Measurements from ENCODE around the gene SEMA4G.

The SEMA4G gene

GRCh38 chr10:100983868-100984671, 14.8 kb downstream of the SEMA4G start:
- DNase-seq (ENCODE audit: low read depth, low spot score) = no peak
- H3K4me3 ChIP-seq (ENCODE audit: low read length) = no peak overlapping the region

- H3K4me3 ChIP-seq (ENCODE audit: low read length) = no peak overlapping the region
- DNase-seq (ENCODE audit: low read depth, low spot score) = no peak
These were observed 15.4 kb downstream of the SEMA4G start for GRCh38 chr10:100984672-100985177.

- no peak for DNase-seq (ENCODE audit: low read depth, low spot score)
- H3K4me3 ChIP-seq (ENCODE audit: low read length) = no peak overlapping the region
These were observed 16.0 kb downstream of the SEMA4G start for GRCh38 chr10:100985336-100985735.

DNA sequence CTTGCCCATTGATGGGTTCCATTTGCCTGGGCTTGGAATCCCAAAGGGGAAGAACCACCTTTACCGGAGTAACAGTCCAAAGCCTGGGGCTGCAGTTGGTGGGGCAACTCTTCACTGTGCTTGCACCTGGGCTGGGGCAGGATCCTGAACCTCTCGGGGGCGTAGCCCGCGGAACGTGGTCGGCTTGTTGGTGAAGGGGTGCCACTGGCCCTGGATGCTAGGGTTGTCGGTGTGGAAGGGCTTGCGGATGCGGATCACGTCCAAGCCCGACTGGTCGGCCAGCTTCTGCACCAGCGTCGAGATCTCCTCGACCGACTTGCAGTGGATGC, 17.3 kb downstream of the SEMA4G start:
- peak overlapping the region; percentile 99 for H3K4me3 ChIP-seq (ENCODE audit: low read length)
- DNase-seq (ENCODE audit: low read depth, low spot score) = no peak

GRCh38 chr10:100986952-100987684, 17.8 kb downstream of the SEMA4G start, which contains the start of the genes MRPL43 and TWNK:
MRPL43 (minus strand) TSS chr10:100987497; CDS start chr10:100987443, 54 bp downstream.
TWNK (plus strand) TSS chr10:100987543; CDS start chr10:100988211, 668 bp downstream.
- DNase-seq (ENCODE audit: low read depth, low spot score) = peak; percentile 69
- H3K4me3 ChIP-seq (ENCODE audit: low read length) = peak within 1 kb of the TSS; percentile 99

- no peak for DNase-seq (ENCODE audit: low read depth, low spot score)
- peak overlapping the region; percentile 99 for H3K4me3 ChIP-seq (ENCODE audit: low read length)
These were observed 18.4 kb downstream of the SEMA4G start for GRCh38 chr10:100987685-100988049.

DNA sequence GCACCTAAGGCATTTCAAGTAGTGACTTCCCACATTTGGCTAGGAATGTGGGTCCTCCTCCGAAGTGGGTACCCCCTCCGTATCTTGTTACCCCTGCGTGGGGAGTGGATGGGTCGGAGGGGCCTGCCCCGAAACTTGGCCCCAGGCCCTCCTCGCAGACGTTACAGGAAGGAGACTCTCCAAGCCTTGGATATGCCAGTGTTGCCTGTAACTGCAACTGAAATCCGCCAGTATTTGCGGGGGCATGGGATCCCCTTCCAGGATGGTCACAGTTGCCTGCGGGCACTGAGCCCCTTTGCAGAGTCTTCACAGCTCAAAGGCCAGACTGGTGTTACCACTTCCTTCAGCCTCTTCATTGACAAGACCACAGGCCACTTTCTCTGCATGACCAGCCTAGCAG, 18.9 kb downstream of the SEMA4G start:
- no peak for DNase-seq (ENCODE audit: low read depth, low spot score)
- H3K4me3 ChIP-seq (ENCODE audit: low read length) = peak overlapping the region; percentile 99

DNA sequence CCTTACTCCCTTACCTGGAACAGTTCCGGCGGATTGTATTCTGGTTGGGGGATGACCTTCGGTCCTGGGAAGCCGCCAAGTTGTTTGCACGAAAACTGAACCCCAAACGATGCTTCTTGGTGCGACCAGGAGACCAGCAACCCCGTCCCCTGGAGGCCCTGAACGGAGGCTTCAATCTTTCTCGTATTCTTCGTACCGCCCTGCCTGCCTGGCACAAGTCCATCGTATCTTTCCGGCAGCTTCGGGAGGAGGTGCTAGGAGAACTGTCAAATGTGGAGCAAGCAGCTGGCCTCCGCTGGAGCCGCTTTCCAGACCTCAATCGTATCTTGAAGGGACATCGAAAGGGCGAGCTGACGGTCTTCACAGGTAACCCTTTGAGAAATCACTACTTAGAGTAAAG, 19.8 kb downstream of the SEMA4G start:
- DNase-seq (ENCODE audit: low read depth, low spot score) = no peak
- H3K4me3 ChIP-seq (ENCODE audit: low read length) = no peak overlapping the region

GRCh38 chr10:100993986-100994708, 24.8 kb downstream of the SEMA4G start:
- no peak overlapping the region for H3K4me3 ChIP-seq (ENCODE audit: low read length)
- no peak for DNase-seq (ENCODE audit: low read depth, low spot score)

DNA sequence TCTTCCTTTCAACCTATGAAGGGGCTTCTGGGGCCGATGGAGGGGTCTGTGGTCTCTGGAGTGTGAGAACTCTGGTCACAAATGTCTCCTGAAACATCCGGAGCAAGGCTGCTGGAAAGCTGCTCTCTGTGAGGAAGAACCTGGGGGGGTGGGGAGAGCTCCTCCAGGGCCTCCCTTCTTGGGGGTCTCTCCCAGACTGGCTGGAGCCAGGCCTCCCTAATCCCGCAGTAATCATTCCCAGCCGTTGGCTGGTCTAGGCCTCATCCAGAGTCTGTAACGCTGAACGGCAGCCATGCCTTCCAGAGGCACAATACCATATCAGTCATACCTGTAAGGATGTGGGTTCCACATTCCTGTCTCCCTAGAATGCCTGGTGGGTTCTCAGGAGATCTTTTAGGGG, 25.9 kb downstream of the SEMA4G start:
- H3K4me3 ChIP-seq (ENCODE audit: low read length) = no peak overlapping the region
- no peak for DNase-seq (ENCODE audit: low read depth, low spot score)

DNA sequence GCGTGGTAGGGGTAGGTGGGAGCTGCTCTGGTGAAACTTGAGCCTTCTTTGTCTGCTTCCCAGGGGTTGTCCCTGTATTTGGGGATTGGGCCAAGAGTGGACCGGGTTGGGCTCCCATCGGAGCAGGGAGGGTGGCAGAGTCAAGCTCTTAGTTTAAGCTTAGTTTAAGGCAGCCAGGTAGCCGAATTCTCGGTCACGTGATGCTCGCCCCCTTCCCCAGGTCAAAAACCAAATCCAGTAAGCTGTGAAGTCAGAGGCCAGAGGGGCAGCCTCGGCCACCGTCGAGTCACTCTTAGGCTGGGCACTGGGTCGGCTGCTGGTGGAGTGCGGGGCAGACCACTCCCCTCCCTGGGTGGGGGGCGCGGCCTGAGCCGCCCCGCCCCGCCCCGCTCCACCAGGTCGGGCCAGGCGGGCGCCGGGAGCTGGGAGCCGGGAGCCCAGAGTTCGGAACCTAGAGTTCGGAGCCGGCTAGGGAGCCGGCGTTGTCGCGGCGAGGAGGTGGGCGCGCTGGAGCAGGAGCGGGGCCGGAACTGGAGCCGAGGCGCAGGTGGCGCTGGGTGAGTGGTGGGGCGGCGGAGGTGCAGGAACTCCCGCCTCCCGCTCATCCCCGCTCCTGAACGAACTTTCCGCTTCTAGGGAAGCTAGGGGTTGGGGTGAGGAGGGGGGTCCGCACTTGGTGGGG, 27.5 kb downstream of the SEMA4G start:
- no peak for DNase-seq (ENCODE audit: low read depth, low spot score)

DNA sequence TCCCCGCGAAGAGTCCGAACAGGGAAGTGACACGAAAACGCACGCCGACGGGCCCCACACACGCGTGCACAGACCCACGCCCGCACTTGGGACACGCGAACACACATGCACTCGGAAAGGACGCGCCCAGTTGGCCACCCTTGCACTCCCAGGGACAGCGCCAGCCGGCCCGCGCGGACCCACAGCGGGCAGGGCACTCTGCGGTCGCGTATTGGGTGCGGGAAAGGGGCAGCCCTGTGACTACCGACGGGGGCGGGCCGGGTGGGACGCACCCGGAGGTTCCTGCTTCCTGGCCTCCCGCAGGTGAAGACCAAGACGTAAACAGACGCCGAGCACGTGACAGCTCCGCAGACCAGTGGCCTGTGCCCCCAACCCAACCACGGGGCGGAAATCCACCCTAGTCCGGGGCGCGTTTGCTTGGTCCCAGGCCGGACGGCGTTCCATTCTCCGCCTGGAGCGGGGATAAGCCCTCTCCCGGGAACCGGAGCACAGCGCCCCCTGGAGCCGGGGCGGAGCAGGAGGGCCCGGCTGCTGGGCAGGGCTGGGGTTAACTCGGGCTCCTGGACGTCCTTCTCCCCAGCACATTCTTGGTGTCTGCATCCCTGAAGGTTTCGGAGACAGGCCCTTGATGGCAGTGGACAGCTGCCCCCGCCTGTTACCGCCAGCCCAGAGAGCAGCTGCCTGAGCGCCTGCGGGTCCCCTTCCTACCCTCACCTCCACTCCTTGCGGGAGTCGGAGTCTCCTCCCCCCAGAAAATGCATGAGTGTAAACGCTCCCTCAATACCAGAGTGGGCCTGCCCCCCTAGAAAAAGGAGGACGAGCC, 28.3 kb downstream of the SEMA4G start:
- peak overlapping the region; percentile 65 for H3K4me3 ChIP-seq (ENCODE audit: low read length)
- no peak for DNase-seq (ENCODE audit: low read depth, low spot score)

More for the DNA sequence above, 27.5 kb downstream of the SEMA4G start:
- H3K4me3 ChIP-seq (ENCODE audit: low read length) = peak overlapping the region; percentile 65

- DNase-seq (ENCODE audit: low read depth, low spot score) = no peak
These were observed 29.1 kb downstream of the SEMA4G start for GRCh38 chr10:100998183-100998990.

GRCh38 chr10:100998991-100999741, 29.9 kb downstream of the SEMA4G start:
- DNase-seq (ENCODE audit: low read depth, low spot score) = no peak
- H3K4me3 ChIP-seq (ENCODE audit: low read length) = peak overlapping the region; percentile 65

More at GRCh38 chr10:100998183-100998990, 29.1 kb downstream of the SEMA4G start:
- peak overlapping the region; percentile 65 for H3K4me3 ChIP-seq (ENCODE audit: low read length)

DNA sequence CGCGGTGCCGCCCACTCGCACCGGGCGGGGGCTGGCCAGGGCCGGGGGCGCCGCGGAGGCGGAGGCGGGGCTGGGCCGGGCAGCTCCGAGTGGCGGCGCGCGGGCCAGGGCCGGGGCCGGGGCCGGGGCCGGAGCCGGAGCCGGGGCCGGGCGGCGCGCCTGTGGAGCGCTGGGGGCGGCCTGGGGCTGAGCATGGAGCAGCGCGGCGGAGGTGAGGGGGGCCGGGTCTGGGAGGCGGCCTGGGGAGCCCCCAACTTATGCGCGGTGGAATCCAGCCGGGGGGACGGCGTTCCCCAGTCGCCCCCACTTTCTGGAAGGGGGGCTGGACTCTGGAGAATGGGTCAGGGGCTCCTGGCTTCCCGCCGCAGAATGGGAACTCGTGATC, 30.4 kb downstream of the SEMA4G start, which contains the start of gene LZTS2:
Gene LZTS2, plus strand, starts transcription at position 67 of the 385 bp plus-strand sequence. CDS start 2,731 bp downstream, outside the sequence.
- H3K4me3 ChIP-seq (ENCODE audit: low read length) = peak within 1 kb of the TSS; percentile 65
- DNase-seq (ENCODE audit: low read depth, low spot score) = no peak

GRCh38 chr10:101000127-101000914, 31.0 kb downstream of the SEMA4G start:
- no peak for DNase-seq (ENCODE audit: low read depth, low spot score)
- peak overlapping the region; percentile 40 for H3K4me3 ChIP-seq (ENCODE audit: low read length)

Measured in Jurkat, Clone E6-1 (cell line).